Suprapubic skin (tissue), 4 donors: ENCODE measurements around the gene CLSTN3.

Source experiments
- EP300 ChIP-seq: sonication (generic); formaldehyde crosslinking; IDR thresholded peaks from one replicate; pipeline ENCODE4 v1.6.1; 2017; ENCODE audit warnings: antibody characterized with exemption
- POLR2A ChIP-seq, 2 donors: fragments of 450-650 bp; IDR thresholded peaks; one replicate each; pipeline ENCODE4 v1.6.1; 2017; ENCODE audit warnings: antibody characterized with exemption in 2 of 2, mild to moderate bottlenecking in 2 of 2, moderate library complexity in 2 of 2
- POLR2AphosphoS5 ChIP-seq, 3 donors: sonication (generic); formaldehyde crosslinking; IDR thresholded peaks; one replicate each; pipeline ENCODE4 v1.6.1; 2017; ENCODE audit warnings: antibody characterized with exemption in 3 of 3
- TF ChIP-seq, protein P1 (sequence below), 2 donors: fragments of 200-600 bp in 1 of 2; fragments of 450-650 bp in 1 of 2; sonication (generic) in 1 of 2; IDR thresholded peaks; one replicate each; pipeline ENCODE4 v1.5.1; 2016 to 2019; ENCODE audit warnings: antibody characterized with exemption in 2 of 2, mild to moderate bottlenecking in 1 of 2, moderate library complexity in 1 of 2

DNA sequence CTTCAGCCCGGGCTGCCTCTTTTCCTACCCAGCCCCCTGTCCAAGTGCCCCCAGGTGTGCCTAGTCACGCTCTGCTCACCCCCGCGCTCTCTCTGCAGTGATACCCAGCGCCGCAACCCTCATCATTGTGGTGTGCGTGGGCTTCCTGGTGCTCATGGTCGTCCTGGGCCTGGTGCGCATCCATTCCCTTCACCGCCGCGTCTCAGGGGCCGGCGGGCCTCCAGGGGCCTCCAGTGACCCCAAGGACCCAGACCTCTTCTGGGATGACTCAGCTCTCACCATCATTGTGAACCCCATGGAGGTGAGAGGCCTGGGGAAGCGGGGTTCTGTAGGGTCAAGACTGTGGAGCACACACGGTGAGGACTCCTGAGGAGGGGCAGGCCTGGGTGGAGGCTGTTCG, 27.2 kb downstream of the CLSTN3 start:
- TF ChIP-seq EP300 (no peak), POLR2A (IDR thresholded peaks at IDR 0.05) (no peak), POLR2AphosphoS5 (IDR thresholded peaks at IDR 0.05) (no peak)
- TF ChIP-seq, protein P1, sequence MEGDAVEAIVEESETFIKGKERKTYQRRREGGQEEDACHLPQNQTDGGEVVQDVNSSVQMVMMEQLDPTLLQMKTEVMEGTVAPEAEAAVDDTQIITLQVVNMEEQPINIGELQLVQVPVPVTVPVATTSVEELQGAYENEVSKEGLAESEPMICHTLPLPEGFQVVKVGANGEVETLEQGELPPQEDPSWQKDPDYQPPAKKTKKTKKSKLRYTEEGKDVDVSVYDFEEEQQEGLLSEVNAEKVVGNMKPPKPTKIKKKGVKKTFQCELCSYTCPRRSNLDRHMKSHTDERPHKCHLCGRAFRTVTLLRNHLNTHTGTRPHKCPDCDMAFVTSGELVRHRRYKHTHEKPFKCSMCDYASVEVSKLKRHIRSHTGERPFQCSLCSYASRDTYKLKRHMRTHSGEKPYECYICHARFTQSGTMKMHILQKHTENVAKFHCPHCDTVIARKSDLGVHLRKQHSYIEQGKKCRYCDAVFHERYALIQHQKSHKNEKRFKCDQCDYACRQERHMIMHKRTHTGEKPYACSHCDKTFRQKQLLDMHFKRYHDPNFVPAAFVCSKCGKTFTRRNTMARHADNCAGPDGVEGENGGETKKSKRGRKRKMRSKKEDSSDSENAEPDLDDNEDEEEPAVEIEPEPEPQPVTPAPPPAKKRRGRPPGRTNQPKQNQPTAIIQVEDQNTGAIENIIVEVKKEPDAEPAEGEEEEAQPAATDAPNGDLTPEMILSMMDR (IDR thresholded peaks at IDR 0.05) = no peak
